PFSK-1 (cell line): Measurements from ENCODE around the gene SLC38A6.

Experiments
- POLR2AphosphoS5 ChIP-seq: IDR thresholded peaks from 2 replicates; pipeline ENCODE4 v1.6.1; 2012; ENCODE audit warnings: low read depth, mild to moderate bottlenecking, control low read depth, low read length, moderate library complexity
- REST ChIP-seq, 2 experiments: IDR thresholded peaks; 2 replicates each; pipeline versions ENCODE4 v1.6.1 to v1.8.0; 2011 to 2012; ENCODE audit warnings: low read depth in 2 of 2, low read length in 2 of 2, control low read depth in 1 of 2, inconsistent platforms in 1 of 2, mild to moderate bottlenecking in 1 of 2, moderate library complexity in 1 of 2; ENCODE audit not compliant: insufficient read depth in 1 of 2
- SIN3A ChIP-seq: IDR thresholded peaks from 2 replicates; pipeline ENCODE4 v1.6.1; 2012; ENCODE audit warnings: mild to moderate bottlenecking, low read length, moderate library complexity, borderline replicate concordance; ENCODE audit not compliant: insufficient read depth
- TAF1 ChIP-seq: IDR thresholded peaks from 2 replicates; pipeline ENCODE4 v1.6.1; 2012; ENCODE audit warnings: low read length, control low read depth, borderline replicate concordance; ENCODE audit not compliant: insufficient read depth

- TF ChIP-seq POLR2AphosphoS5 (no peak), SIN3A (no peak), REST (IDR thresholded peaks at IDR 0.05; ENCODE audit: insufficient read depth in 1 of 2, low read depth in 2 of 2, low read length in 2 of 2) (no peak), TAF1 (no peak)
Observed at GRCh38 chr14:61031026-61031425, 50.0 kb downstream of the SLC38A6 start.
